Vagina (tissue), 2 donors: ENCODE data around the gene KRTAP16-1. TPM values are rescaled to one million over a fixed set of nuclear protein-coding genes. Genes with fewer than 3 reads are reported as not detected.
"Not testable (repeated sequence)": the region's sequence is repeated elsewhere in the genome, so short reads cannot be mapped to it uniquely, and the experiment has no call there.

ENCODE experiments used
- DNase-seq, 2 donors: peaks; one replicate each; pipeline ENCODE4 v3.0.0-alpha.2; 2017; ENCODE audit errors: extremely low spot score in 2 of 2
- H3K27ac ChIP-seq: fragments of 200-600 bp; sonication (generic); one replicate; pipeline ENCODE4 v1.5.1; 2019
- H3K27me3 ChIP-seq: fragments of 200-600 bp; sonication (generic); one replicate; pipeline ENCODE4 v1.5.1; 2019
- H3K36me3 ChIP-seq, 2 donors: fragments of 200-600 bp; sonication (generic); one replicate each; pipeline ENCODE4 v1.5.1; 2017 to 2019
- H3K4me1 ChIP-seq: fragments of 200-600 bp; sonication (generic); one replicate; pipeline ENCODE4 v1.5.1; 2019
- H3K4me3 ChIP-seq, 2 donors: fragments of 200-600 bp; sonication (generic); 1 replicate in 1 of 2; 2 replicates in 1 of 2; pipeline ENCODE4 v1.5.1; 2016 to 2019
- H3K9me3 ChIP-seq: fragments of 200-600 bp; sonication (generic); one replicate; pipeline ENCODE4 v1.5.1; 2019
- POLR2A ChIP-seq, 2 donors: fragments of 450-650 bp; IDR thresholded peaks; one replicate each; pipeline ENCODE4 v1.6.1; 2017; ENCODE audit warnings: antibody characterized with exemption in 2 of 2, mild to moderate bottlenecking in 2 of 2, moderate library complexity in 2 of 2
- POLR2AphosphoS5 ChIP-seq, 2 donors: sonication (generic); formaldehyde crosslinking; IDR thresholded peaks; one replicate each; pipeline ENCODE4 v1.9.0; 2017; ENCODE audit warnings: antibody characterized with exemption in 2 of 2, mild to moderate bottlenecking in 2 of 2, low read depth in 1 of 2; ENCODE audit not compliant: insufficient read depth in 1 of 2
- intact Hi-C: fragments of 100-400 bp; cut with DNase I; formaldehyde crosslinking; loops from one replicate; pipeline ENCODE4 v1.15.1; 2023
- total RNA-seq: library from RNA; depleted of rRNA; stranded (reverse); fragments of >200 nt; gene quantifications from one replicate; pipeline ENCODE4 v1.2.3, GENCODE V29; 2016
- TF ChIP-seq, protein P1 (sequence below), 3 experiments: fragments of 450-650 bp in 2 of 3; fragments of 200-600 bp in 1 of 3; sonication (generic) in 1 of 3; IDR thresholded peaks; one replicate each; pipeline ENCODE4 v1.5.1; 2017 to 2019; ENCODE audit warnings: antibody characterized with exemption in 3 of 3, mild to moderate bottlenecking in 2 of 3, moderate library complexity in 2 of 3

Gene KRTAP16-1
- total RNA-seq, 1 donor from 2014 or later, result not detected

DNA sequence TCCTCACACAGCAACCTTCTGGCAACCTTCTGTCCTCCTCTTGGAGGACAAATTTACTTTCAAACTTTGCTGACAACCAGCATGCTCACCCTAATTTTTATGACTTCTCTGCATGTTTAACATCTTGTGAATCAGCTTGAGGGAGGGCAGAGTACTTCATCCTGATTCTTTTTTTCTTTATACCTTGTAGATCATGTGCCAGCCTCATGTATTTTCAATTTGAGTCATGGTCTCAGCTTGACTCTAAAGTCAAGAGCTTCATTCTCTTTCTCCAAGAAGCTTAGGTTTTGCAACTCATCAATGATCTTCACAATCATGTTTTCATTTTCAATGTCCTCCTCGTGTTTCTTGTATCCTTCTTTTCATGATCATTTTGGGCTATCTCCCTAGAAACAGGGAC, 37.3 kb downstream of the KRTAP16-1 start:
- Histone ChIP-seq H3K4me1 (no peaks in the 10 kb centered on the region), H3K27me3 (no peaks in the 10 kb centered on the region), H3K27ac (no peak overlapping the region), H3K4me3 (no peak overlapping the region), H3K9me3 (no peaks in the 10 kb centered on the region), H3K36me3 (no peaks in the 10 kb centered on the region)
- TF ChIP-seq POLR2AphosphoS5 (IDR thresholded peaks at IDR 0.05; ENCODE audit: insufficient read depth in 1 of 2, low read depth in 1 of 2) (no peak), POLR2A (IDR thresholded peaks at IDR 0.05) (no peak)
- TF ChIP-seq, protein P1, sequence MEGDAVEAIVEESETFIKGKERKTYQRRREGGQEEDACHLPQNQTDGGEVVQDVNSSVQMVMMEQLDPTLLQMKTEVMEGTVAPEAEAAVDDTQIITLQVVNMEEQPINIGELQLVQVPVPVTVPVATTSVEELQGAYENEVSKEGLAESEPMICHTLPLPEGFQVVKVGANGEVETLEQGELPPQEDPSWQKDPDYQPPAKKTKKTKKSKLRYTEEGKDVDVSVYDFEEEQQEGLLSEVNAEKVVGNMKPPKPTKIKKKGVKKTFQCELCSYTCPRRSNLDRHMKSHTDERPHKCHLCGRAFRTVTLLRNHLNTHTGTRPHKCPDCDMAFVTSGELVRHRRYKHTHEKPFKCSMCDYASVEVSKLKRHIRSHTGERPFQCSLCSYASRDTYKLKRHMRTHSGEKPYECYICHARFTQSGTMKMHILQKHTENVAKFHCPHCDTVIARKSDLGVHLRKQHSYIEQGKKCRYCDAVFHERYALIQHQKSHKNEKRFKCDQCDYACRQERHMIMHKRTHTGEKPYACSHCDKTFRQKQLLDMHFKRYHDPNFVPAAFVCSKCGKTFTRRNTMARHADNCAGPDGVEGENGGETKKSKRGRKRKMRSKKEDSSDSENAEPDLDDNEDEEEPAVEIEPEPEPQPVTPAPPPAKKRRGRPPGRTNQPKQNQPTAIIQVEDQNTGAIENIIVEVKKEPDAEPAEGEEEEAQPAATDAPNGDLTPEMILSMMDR (IDR thresholded peaks at IDR 0.05), result no peak
- intact Hi-C loops, result no loop called here
- DNase-seq, result no peak

DNA sequence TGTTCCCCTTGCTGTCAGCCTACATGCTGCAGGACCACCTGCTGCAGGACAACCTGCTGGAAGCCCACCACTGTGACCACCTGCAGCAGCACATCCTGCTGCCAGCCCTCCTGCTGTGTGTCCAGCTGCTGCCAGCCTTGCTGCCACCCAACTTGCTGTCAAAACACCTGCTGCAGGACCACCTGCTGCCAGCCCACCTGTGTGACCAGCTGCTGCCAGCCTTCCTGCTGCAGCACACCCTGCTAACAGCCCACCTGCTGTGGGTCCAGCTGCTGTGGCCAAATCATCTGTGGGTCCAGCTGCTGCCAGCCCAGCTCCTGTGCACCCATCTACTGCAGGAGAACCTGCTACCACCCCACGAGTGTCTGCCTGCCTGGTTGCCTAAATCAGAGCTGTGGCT, 37.8 kb downstream of the KRTAP16-1 start:
- intact Hi-C loops, H3K27ac ChIP-seq, H3K4me1 ChIP-seq, H3K36me3 ChIP-seq, DNase-seq, H3K4me3 ChIP-seq, H3K9me3 ChIP-seq, H3K27me3 ChIP-seq: not testable (repeated sequence)

DNA sequence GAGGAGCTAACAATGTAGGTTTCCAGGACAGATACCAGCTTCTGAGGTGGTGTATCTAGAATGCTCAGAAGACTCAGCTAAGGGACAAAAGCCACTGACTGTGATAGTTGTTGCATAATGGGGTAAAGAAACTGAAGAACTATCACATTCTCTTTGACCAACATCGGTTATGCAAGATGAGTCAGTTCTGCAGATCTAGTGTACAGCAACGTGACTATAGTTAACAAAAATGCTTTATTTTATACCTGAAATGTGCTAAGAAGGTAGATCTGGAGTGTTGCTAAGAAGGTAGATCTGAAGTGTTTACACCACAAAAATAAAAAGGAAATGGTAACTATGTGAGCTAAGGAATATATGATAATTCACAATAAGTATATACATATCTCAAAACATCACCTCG, 41.4 kb downstream of the KRTAP16-1 start:
- H3K36me3 ChIP-seq, result no peaks in the 10 kb centered on the region
- TF ChIP-seq, protein P1 (IDR thresholded peaks at IDR 0.05), result no peak
- TF ChIP-seq POLR2A (IDR thresholded peaks at IDR 0.05) (no peak), POLR2AphosphoS5 (IDR thresholded peaks at IDR 0.05; ENCODE audit: insufficient read depth in 1 of 2, low read depth in 1 of 2) (no peak)
- H3K4me1 ChIP-seq, result no peaks in the 10 kb centered on the region
- no peak for DNase-seq
- no peaks in the 10 kb centered on the region for H3K9me3 ChIP-seq
- no peak overlapping the region for H3K4me3 ChIP-seq
- no peak overlapping the region for H3K27ac ChIP-seq
- H3K27me3 ChIP-seq, result no peaks in the 10 kb centered on the region
- intact Hi-C loops, result no loop called here

DNA sequence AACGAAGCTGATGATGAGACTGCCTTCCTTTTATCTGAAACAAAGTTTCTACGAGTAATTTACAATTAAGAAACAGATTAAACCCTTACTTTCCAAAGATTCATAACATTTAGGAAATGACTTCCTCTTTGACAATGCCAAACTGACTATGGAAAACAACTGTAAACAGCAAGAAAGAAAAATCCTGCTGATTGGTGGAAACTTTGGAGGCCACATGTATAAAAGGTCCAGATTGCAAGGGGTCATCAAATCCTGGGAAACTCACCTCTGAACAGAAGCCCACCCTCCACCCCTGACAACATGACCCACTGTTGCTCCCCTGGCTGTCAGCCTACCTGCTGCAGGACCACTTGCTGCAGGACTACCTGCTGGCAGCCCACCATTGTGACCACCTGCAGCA, 44.0 kb downstream of the KRTAP16-1 start, which contains the start of gene KRTAP9-6:
TSS of gene KRTAP9-6 (plus strand) at position 301 of the 400 bp plus-strand sequence. CDS start at position 301, 0 bp downstream.
- Histone ChIP-seq H3K4me1 (no peaks in the 10 kb centered on the region), H3K9me3 (no peaks in the 10 kb centered on the region), H3K27ac (no peak within 1 kb of the TSS), H3K27me3 (no peaks in the 10 kb centered on the region), H3K36me3 (no peaks in the 10 kb centered on the region), H3K4me3 (no peak within 1 kb of the TSS)
- TF ChIP-seq POLR2A (IDR thresholded peaks at IDR 0.05), result no peak
- TF ChIP-seq POLR2AphosphoS5 (IDR thresholded peaks at IDR 0.05; ENCODE audit: insufficient read depth in 1 of 2, low read depth in 1 of 2), result no peak
- TF ChIP-seq, protein P1 (IDR thresholded peaks at IDR 0.05), result no peak
- intact Hi-C loops, result no loop called here
- no peak for DNase-seq

DNA sequence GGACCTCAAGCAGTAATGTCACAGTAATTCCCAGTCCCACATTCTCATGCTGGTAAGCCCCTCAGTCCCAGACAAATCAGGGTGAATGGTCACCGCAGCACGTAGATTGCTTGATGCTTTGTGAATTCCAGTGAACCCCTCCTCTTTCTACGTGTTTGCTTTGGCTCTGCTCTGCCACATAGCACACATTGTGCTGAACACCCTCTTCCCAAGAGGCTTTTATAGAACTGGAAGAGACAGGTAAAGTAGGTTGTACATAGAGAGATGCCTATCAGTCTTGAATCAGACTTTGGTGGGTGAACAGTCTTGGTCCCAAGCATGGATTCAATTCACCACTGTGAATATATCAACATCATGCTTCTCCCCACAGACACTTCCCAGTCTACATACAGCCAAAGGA, 44.5 kb downstream of the KRTAP16-1 start:
- Histone ChIP-seq H3K27ac (no peak overlapping the region), H3K4me1 (no peaks in the 10 kb centered on the region), H3K36me3 (no peaks in the 10 kb centered on the region), H3K27me3 (no peaks in the 10 kb centered on the region), H3K9me3 (no peaks in the 10 kb centered on the region), H3K4me3 (no peak overlapping the region)
- TF ChIP-seq POLR2A (IDR thresholded peaks at IDR 0.05), result no peak
- TF ChIP-seq, protein P1 (IDR thresholded peaks at IDR 0.05), result no peak
- no peak for TF ChIP-seq POLR2AphosphoS5 (IDR thresholded peaks at IDR 0.05; ENCODE audit: insufficient read depth in 1 of 2, low read depth in 1 of 2)
- DNase-seq, result no peak
- intact Hi-C loops, result no loop called here

DNA sequence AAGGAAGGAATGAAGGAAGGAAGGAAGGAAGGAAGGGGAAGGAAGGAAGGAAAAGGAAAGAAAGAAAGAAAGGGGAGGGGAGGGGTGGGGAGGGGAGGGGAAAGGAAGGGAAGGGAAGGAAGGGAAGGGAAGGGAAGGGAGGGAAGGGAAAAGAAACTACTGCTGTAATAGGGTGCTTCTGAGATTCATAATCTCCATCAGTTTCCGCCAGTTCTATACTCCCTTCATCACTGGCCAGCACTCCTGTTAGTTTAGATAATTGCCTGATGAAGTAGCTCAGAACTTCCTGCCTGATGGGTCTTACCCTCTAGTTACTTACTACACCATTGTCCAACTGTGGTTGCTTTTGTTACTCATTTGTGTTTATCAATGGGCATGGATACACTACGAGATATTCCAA, 45.9 kb downstream of the KRTAP16-1 start:
- TF ChIP-seq POLR2AphosphoS5 (IDR thresholded peaks at IDR 0.05; ENCODE audit: insufficient read depth in 1 of 2, low read depth in 1 of 2), result no peak
- TF ChIP-seq POLR2A (IDR thresholded peaks at IDR 0.05), result no peak
- TF ChIP-seq, protein P1 (IDR thresholded peaks at IDR 0.05), result no peak
- intact Hi-C loops, result no loop called here
- no peaks in the 10 kb centered on the region for H3K9me3 ChIP-seq
- no peaks in the 10 kb centered on the region for H3K36me3 ChIP-seq
- no peak overlapping the region for H3K4me3 ChIP-seq
- no peak for DNase-seq
- H3K4me1 ChIP-seq, result no peaks in the 10 kb centered on the region
- no peak overlapping the region for H3K27ac ChIP-seq
- H3K27me3 ChIP-seq, result no peaks in the 10 kb centered on the region
